DOHH2 (cell line): ENCODE results near the gene EFCAB9.

ENCODE experiments used
- EZH2phosphoT487 ChIP-seq: fragments of 200-600 bp; sonication (generic); IDR thresholded peaks from 2 replicates; pipeline ENCODE4 v1.6.1; 2017; ENCODE audit warnings: borderline replicate concordance, mild to moderate bottlenecking, antibody characterized with exemption, low read length, moderate library complexity, mixed read lengths
- TF ChIP-seq, protein P1 (sequence below): fragments of 200-600 bp; sonication (generic); IDR thresholded peaks from one replicate; pipeline ENCODE4 v1.5.1; 2014; ENCODE audit warnings: antibody characterized with exemption, mild to moderate bottlenecking, low read depth, low read length; ENCODE audit not compliant: poor library complexity, severe bottlenecking

DNA sequence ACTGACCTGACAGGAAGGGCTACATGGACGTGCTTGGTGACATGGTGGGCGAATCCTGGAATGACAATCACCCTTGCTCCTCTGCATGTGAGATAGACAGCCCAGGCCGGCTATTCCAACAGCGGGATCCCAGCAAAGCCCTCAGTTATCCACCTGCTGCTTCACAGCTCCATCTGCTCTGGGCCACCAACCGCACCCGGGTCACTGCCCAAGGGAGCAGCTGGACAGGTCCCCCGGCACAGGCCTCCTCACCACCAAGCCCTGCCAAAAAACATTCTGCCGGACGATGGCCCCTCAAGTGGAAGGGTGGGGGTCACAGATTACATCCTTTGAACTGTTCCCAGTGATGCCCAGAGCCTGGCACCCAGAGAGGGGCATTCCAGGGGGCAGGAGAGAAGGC lies 45.6 kb upstream of the EFCAB9 start:
- TF ChIP-seq, protein P1, sequence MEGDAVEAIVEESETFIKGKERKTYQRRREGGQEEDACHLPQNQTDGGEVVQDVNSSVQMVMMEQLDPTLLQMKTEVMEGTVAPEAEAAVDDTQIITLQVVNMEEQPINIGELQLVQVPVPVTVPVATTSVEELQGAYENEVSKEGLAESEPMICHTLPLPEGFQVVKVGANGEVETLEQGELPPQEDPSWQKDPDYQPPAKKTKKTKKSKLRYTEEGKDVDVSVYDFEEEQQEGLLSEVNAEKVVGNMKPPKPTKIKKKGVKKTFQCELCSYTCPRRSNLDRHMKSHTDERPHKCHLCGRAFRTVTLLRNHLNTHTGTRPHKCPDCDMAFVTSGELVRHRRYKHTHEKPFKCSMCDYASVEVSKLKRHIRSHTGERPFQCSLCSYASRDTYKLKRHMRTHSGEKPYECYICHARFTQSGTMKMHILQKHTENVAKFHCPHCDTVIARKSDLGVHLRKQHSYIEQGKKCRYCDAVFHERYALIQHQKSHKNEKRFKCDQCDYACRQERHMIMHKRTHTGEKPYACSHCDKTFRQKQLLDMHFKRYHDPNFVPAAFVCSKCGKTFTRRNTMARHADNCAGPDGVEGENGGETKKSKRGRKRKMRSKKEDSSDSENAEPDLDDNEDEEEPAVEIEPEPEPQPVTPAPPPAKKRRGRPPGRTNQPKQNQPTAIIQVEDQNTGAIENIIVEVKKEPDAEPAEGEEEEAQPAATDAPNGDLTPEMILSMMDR: no peak
- TF ChIP-seq EZH2phosphoT487: no peak
